ENCODE results near the gene LY6G5C.

GRCh38 chr6:31692353-31692752, 11.5 kb upstream of the LY6G5C start:
- TF ChIP-seq YY1 (IDR thresholded peaks at IDR 0.05; ENCODE audit: insufficient read depth, insufficient read length) (no peak), SUZ12 (IDR thresholded peaks at IDR 0.05; ENCODE audit: extremely low read depth, insufficient read depth, insufficient read length) (no peak), ZNF274 (IDR thresholded peaks at IDR 0.05; ENCODE audit: low read depth, low read length) (no peak)

Data from NT2/D1 (cell line).